ENCODE measurements around the gene SLC9A3.
"Not testable (repeated sequence)": the region's sequence is repeated elsewhere in the genome, so short reads cannot be mapped to it uniquely, and the experiment has no call there.

Gene SLC9A3

GRCh38 chr5:493758-494157 is 30.5 kb downstream of the SLC9A3 start:
- Histone ChIP-seq H3K36me3 (ENCODE audit: control insufficient read depth in 2 of 2, insufficient read depth in 2 of 2, low read length in 2 of 2) (no peaks in the 10 kb centered on the region), H3K9me3 (ENCODE audit: control insufficient read depth in 2 of 2, low read length in 2 of 2) (no peaks in the 10 kb centered on the region), H3K4me3 (ENCODE audit: low read length in 2 of 2) (no peak overlapping the region), H3K9ac (ENCODE audit: low read length in 2 of 2) (no peak overlapping the region), H3K4me1 (ENCODE audit: control insufficient read depth, insufficient read depth, low read length) (no peaks in the 10 kb centered on the region), H3K27ac (ENCODE audit: low read length) (no peak overlapping the region), H3K27me3 (ENCODE audit: control insufficient read depth in 1 of 2, insufficient read depth in 2 of 2, low read length in 2 of 2) (peaks cover 13 to 20% of the 10 kb centered on the region in 2 donors)

- no peaks in the 10 kb centered on the region for H3K9me3 ChIP-seq (ENCODE audit: control insufficient read depth in 2 of 2, low read length in 2 of 2)
- H3K4me1 ChIP-seq (ENCODE audit: control insufficient read depth, insufficient read depth, low read length) = no peaks in the 10 kb centered on the region
- H3K36me3 ChIP-seq (ENCODE audit: control insufficient read depth in 2 of 2, insufficient read depth in 2 of 2, low read length in 2 of 2) = no peaks in the 10 kb centered on the region
- peaks cover 11 to 18% of the 10 kb centered on the region in 2 donors for H3K27me3 ChIP-seq (ENCODE audit: control insufficient read depth in 1 of 2, insufficient read depth in 2 of 2, low read length in 2 of 2)
- no peak overlapping the region for H3K27ac ChIP-seq (ENCODE audit: low read length)
- no peak overlapping the region for H3K4me3 ChIP-seq (ENCODE audit: low read length in 2 of 2)
- no peak overlapping the region for H3K9ac ChIP-seq (ENCODE audit: low read length in 2 of 2)
Observed at GRCh38 chr5:493119-493701, 31.0 kb downstream of the SLC9A3 start.

GRCh38 chr5:492314-492893 is 31.8 kb downstream of the SLC9A3 start:
- no peak overlapping the region for H3K4me3 ChIP-seq (ENCODE audit: low read length in 2 of 2)
- no peak overlapping the region for H3K9ac ChIP-seq (ENCODE audit: low read length in 2 of 2)
- H3K4me1 ChIP-seq (ENCODE audit: control insufficient read depth, insufficient read depth, low read length) = no peaks in the 10 kb centered on the region
- H3K36me3 ChIP-seq (ENCODE audit: control insufficient read depth in 2 of 2, insufficient read depth in 2 of 2, low read length in 2 of 2) = no peaks in the 10 kb centered on the region
- no peak overlapping the region for H3K27ac ChIP-seq (ENCODE audit: low read length)
- peaks cover 10 to 15% of the 10 kb centered on the region in 2 donors for H3K27me3 ChIP-seq (ENCODE audit: control insufficient read depth in 1 of 2, insufficient read depth in 2 of 2, low read length in 2 of 2)
- H3K9me3 ChIP-seq (ENCODE audit: control insufficient read depth in 2 of 2, low read length in 2 of 2) = no peaks in the 10 kb centered on the region

- H3K36me3 ChIP-seq (ENCODE audit: control insufficient read depth in 2 of 2, insufficient read depth in 2 of 2, low read length in 2 of 2) = no peaks in the 10 kb centered on the region
- H3K9ac ChIP-seq (ENCODE audit: low read length in 2 of 2) = no peak overlapping the region
- H3K27me3 ChIP-seq (ENCODE audit: control insufficient read depth in 1 of 2, insufficient read depth in 2 of 2, low read length in 2 of 2) = peaks cover 5 to 11% of the 10 kb centered on the region in 2 donors
- no peaks in the 10 kb centered on the region for H3K9me3 ChIP-seq (ENCODE audit: control insufficient read depth in 2 of 2, low read length in 2 of 2)
- no peak overlapping the region for H3K4me3 ChIP-seq (ENCODE audit: low read length in 2 of 2)
- H3K4me1 ChIP-seq (ENCODE audit: control insufficient read depth, insufficient read depth, low read length) = no peaks in the 10 kb centered on the region
- no peak overlapping the region for H3K27ac ChIP-seq (ENCODE audit: low read length)
Observed at GRCh38 chr5:491856-492155, 32.4 kb downstream of the SLC9A3 start.

- Histone ChIP-seq H3K27ac (ENCODE audit: low read length) (no peak overlapping the region), H3K4me1 (ENCODE audit: control insufficient read depth, insufficient read depth, low read length) (no peaks in the 10 kb centered on the region), H3K27me3 (ENCODE audit: control insufficient read depth in 1 of 2, insufficient read depth in 2 of 2, low read length in 2 of 2) (peaks cover 8 to 10% of the 10 kb centered on the region in 2 donors), H3K4me3 (ENCODE audit: low read length in 2 of 2) (no peak overlapping the region), H3K9me3 (ENCODE audit: control insufficient read depth in 2 of 2, low read length in 2 of 2) (no peaks in the 10 kb centered on the region), H3K36me3 (ENCODE audit: control insufficient read depth in 2 of 2, insufficient read depth in 2 of 2, low read length in 2 of 2) (no peaks in the 10 kb centered on the region), H3K9ac (ENCODE audit: low read length in 2 of 2) (no peak overlapping the region)
Observed at GRCh38 chr5:491119-491855, 33.0 kb downstream of the SLC9A3 start.

GRCh38 chr5:490116-491106 is 33.8 kb downstream of the SLC9A3 start:
- H3K9ac ChIP-seq (ENCODE audit: low read length in 2 of 2) = no peak overlapping the region
- H3K4me1 ChIP-seq (ENCODE audit: control insufficient read depth, insufficient read depth, low read length) = no peaks in the 10 kb centered on the region
- H3K9me3 ChIP-seq (ENCODE audit: control insufficient read depth in 2 of 2, low read length in 2 of 2) = no peaks in the 10 kb centered on the region
- no peaks in the 10 kb centered on the region for H3K36me3 ChIP-seq (ENCODE audit: control insufficient read depth in 2 of 2, insufficient read depth in 2 of 2, low read length in 2 of 2)
- peaks cover 9 to 10% of the 10 kb centered on the region in 2 donors for H3K27me3 ChIP-seq (ENCODE audit: control insufficient read depth in 1 of 2, insufficient read depth in 2 of 2, low read length in 2 of 2)
- no peak overlapping the region for H3K4me3 ChIP-seq (ENCODE audit: low read length in 2 of 2)
- H3K27ac ChIP-seq (ENCODE audit: low read length) = no peak overlapping the region

GRCh38 chr5:489689-490080 is 34.6 kb downstream of the SLC9A3 start:
- Histone ChIP-seq H3K4me1 (ENCODE audit: control insufficient read depth, insufficient read depth, low read length) (no peaks in the 10 kb centered on the region), H3K27me3 (ENCODE audit: control insufficient read depth in 1 of 2, insufficient read depth in 2 of 2, low read length in 2 of 2) (peaks cover 9 to 13% of the 10 kb centered on the region in 2 donors), H3K36me3 (ENCODE audit: control insufficient read depth in 2 of 2, insufficient read depth in 2 of 2, low read length in 2 of 2) (no peaks in the 10 kb centered on the region), H3K9me3 (ENCODE audit: control insufficient read depth in 2 of 2, low read length in 2 of 2) (no peaks in the 10 kb centered on the region), H3K27ac (ENCODE audit: low read length) (no peak overlapping the region), H3K4me3 (ENCODE audit: low read length in 2 of 2) (no peak overlapping the region), H3K9ac (ENCODE audit: low read length in 2 of 2) (no peak overlapping the region)

GRCh38 chr5:488744-489688 is 35.2 kb downstream of the SLC9A3 start:
- Histone ChIP-seq H3K9me3 (ENCODE audit: control insufficient read depth in 2 of 2, low read length in 2 of 2) (no peaks in the 10 kb centered on the region), H3K27me3 (ENCODE audit: control insufficient read depth in 1 of 2, insufficient read depth in 2 of 2, low read length in 2 of 2) (peaks cover 9 to 15% of the 10 kb centered on the region in 2 donors), H3K4me1 (ENCODE audit: control insufficient read depth, insufficient read depth, low read length) (no peaks in the 10 kb centered on the region), H3K27ac (ENCODE audit: low read length) (no peak overlapping the region), H3K36me3 (ENCODE audit: control insufficient read depth in 2 of 2, insufficient read depth in 2 of 2, low read length in 2 of 2) (no peaks in the 10 kb centered on the region), H3K9ac (ENCODE audit: low read length in 2 of 2) (no peak overlapping the region), H3K4me3 (ENCODE audit: low read length in 2 of 2) (no peak overlapping the region)

- no peaks in the 10 kb centered on the region for H3K36me3 ChIP-seq (ENCODE audit: control insufficient read depth in 2 of 2, insufficient read depth in 2 of 2, low read length in 2 of 2)
- H3K4me3 ChIP-seq (ENCODE audit: low read length in 2 of 2) = no peak overlapping the region
- H3K27me3 ChIP-seq (ENCODE audit: control insufficient read depth in 1 of 2, insufficient read depth in 2 of 2, low read length in 2 of 2) = peaks cover 7 to 11% of the 10 kb centered on the region in 2 donors
- no peak overlapping the region for H3K27ac ChIP-seq (ENCODE audit: low read length)
- H3K9me3 ChIP-seq (ENCODE audit: control insufficient read depth in 2 of 2, low read length in 2 of 2) = no peaks in the 10 kb centered on the region
- H3K4me1 ChIP-seq (ENCODE audit: control insufficient read depth, insufficient read depth, low read length) = no peaks in the 10 kb centered on the region
- H3K9ac ChIP-seq (ENCODE audit: low read length in 2 of 2) = no peak overlapping the region
Observed at GRCh38 chr5:488241-488640, 36.0 kb downstream of the SLC9A3 start.

- not testable (repeated sequence) for H3K27ac ChIP-seq (ENCODE audit: low read length); H3K9ac ChIP-seq (ENCODE audit: low read length in 2 of 2); H3K4me1 ChIP-seq (ENCODE audit: control insufficient read depth, insufficient read depth, low read length); H3K36me3 ChIP-seq (ENCODE audit: control insufficient read depth in 2 of 2, insufficient read depth in 2 of 2, low read length in 2 of 2); H3K4me3 ChIP-seq (ENCODE audit: low read length in 2 of 2); H3K9me3 ChIP-seq (ENCODE audit: control insufficient read depth in 2 of 2, low read length in 2 of 2)
- peaks cover 12 to 14% of the 10 kb centered on the region in 2 donors for H3K27me3 ChIP-seq (ENCODE audit: control insufficient read depth in 1 of 2, insufficient read depth in 2 of 2, low read length in 2 of 2)
Observed at GRCh38 chr5:486597-486996, 37.7 kb downstream of the SLC9A3 start.
